ENCODE results near the gene ST3GAL2.

Gene ST3GAL2

DNA sequence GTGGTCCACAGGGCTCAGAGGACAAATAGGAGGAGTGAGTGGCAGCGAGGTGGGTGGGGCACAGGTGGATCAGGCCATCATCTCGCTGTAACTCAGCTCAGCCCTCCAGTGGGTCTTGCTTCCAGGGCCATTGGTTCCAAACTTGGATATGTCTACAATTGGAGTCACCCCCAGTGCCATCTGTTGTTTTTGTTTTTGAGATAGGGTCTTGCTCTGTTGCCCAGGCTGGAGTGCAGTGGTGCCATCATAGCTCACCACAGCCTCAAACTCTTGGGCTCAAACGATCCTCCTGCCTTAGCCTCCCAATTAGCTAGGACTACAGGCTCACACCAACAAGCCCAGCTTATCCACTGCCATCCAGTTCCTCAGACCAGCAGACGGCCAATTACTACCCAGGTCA, 46.3 kb downstream of the ST3GAL2 start:
- H3K4me1 ChIP-seq (ENCODE audit: low read length) = no peaks in the 10 kb centered on the region
- no peaks in the 10 kb centered on the region for H3K27me3 ChIP-seq (replicated peaks; ENCODE audit: insufficient read depth, low read length)
- no peaks in the 10 kb centered on the region for H3K9me3 ChIP-seq (replicated peaks; ENCODE audit: insufficient read depth, low read length)
- TF ChIP-seq EZH2phosphoT487 (IDR thresholded peaks at IDR 0.05; ENCODE audit: low read length) (no peak), EZH2 (optimal IDR thresholded peaks at IDR 0.05; ENCODE audit: low read depth, low read length) (no peak)
- TF ChIP-seq, protein P1, sequence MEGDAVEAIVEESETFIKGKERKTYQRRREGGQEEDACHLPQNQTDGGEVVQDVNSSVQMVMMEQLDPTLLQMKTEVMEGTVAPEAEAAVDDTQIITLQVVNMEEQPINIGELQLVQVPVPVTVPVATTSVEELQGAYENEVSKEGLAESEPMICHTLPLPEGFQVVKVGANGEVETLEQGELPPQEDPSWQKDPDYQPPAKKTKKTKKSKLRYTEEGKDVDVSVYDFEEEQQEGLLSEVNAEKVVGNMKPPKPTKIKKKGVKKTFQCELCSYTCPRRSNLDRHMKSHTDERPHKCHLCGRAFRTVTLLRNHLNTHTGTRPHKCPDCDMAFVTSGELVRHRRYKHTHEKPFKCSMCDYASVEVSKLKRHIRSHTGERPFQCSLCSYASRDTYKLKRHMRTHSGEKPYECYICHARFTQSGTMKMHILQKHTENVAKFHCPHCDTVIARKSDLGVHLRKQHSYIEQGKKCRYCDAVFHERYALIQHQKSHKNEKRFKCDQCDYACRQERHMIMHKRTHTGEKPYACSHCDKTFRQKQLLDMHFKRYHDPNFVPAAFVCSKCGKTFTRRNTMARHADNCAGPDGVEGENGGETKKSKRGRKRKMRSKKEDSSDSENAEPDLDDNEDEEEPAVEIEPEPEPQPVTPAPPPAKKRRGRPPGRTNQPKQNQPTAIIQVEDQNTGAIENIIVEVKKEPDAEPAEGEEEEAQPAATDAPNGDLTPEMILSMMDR (IDR thresholded peaks at IDR 0.05; ENCODE audit: low read length) = no peak
- no peaks in the 10 kb centered on the region for H4K20me1 ChIP-seq (ENCODE audit: insufficient read depth, low read length)
- 0 out of 2 replicates have a peak, but pooled peaks cover 6% of the 10 kb centered on the region for H3F3A ChIP-seq (ENCODE audit: insufficient read depth, low read length)
- no peak for DNase-seq
- H3K9ac ChIP-seq (ENCODE audit: low read length) = no peak overlapping the region
- no peak overlapping the region for H2AFZ ChIP-seq (ENCODE audit: low read length)
- H3K4me2 ChIP-seq (ENCODE audit: low read depth, low read length) = no peak overlapping the region
- H3K36me3 ChIP-seq (replicated peaks; ENCODE audit: insufficient read depth, low read length) = no peaks in the 10 kb centered on the region
- no peaks in the 10 kb centered on the region for H3K9me2 ChIP-seq (replicated peaks; ENCODE audit: insufficient read depth, low read length)
- H3K79me2 ChIP-seq (ENCODE audit: low read length) = no peaks in the 10 kb centered on the region
- no peak overlapping the region for H3K4me3 ChIP-seq (ENCODE audit: low read length)
- H3K27ac ChIP-seq (ENCODE audit: low read length) = no peak overlapping the region

DNA sequence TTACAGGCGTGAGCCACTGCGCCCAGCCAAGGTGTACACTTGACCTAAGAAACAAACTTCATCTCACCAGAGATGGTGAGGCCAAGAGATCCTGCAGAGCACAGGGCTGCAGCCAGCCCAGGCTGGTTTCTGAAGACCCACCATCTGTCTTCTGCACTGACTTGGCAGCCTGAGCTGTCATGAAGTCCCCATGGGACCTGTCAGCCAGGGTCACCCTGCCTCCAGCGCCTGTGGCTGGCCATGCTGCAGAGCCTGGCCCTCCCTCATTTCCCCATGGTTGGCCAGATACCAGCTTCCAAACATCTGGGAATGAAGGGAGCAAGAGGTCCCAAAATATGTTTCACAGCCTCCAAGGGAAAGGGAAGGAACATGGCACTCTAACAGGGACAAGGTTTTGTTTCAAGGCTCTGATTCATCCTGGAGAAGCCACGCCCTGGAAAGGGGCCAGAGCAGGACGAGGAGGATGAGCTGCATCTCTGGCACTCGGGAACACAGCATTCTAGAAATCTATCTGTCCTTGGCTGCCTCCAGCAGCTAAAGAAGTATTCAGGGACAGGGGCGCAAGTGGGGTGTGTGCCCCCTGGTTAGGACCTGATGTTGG, 46.9 kb downstream of the ST3GAL2 start:
- H3K4me1 ChIP-seq (ENCODE audit: low read length) = no peaks in the 10 kb centered on the region
- H3K4me2 ChIP-seq (ENCODE audit: low read depth, low read length) = no peak overlapping the region
- 0 out of 2 replicates have a peak, but pooled peaks cover 6% of the 10 kb centered on the region for H3F3A ChIP-seq (ENCODE audit: insufficient read depth, low read length)
- H3K27me3 ChIP-seq (replicated peaks; ENCODE audit: insufficient read depth, low read length) = no peaks in the 10 kb centered on the region
- H3K9me3 ChIP-seq (replicated peaks; ENCODE audit: insufficient read depth, low read length) = no peaks in the 10 kb centered on the region
- TF ChIP-seq, protein P1 (IDR thresholded peaks at IDR 0.05; ENCODE audit: low read length) = no peak
- no peak overlapping the region for H3K27ac ChIP-seq (ENCODE audit: low read length)
- no peak overlapping the region for H3K4me3 ChIP-seq (ENCODE audit: low read length)
- H3K9ac ChIP-seq (ENCODE audit: low read length) = no peak overlapping the region
- H2AFZ ChIP-seq (ENCODE audit: low read length) = no peak overlapping the region
- no peak for DNase-seq
- no peaks in the 10 kb centered on the region for H3K9me2 ChIP-seq (replicated peaks; ENCODE audit: insufficient read depth, low read length)
- H4K20me1 ChIP-seq (ENCODE audit: insufficient read depth, low read length) = no peaks in the 10 kb centered on the region
- H3K79me2 ChIP-seq (ENCODE audit: low read length) = no peaks in the 10 kb centered on the region
- no peaks in the 10 kb centered on the region for H3K36me3 ChIP-seq (replicated peaks; ENCODE audit: insufficient read depth, low read length)

- Histone ChIP-seq H4K20me1 (ENCODE audit: insufficient read depth, low read length) (no peaks in the 10 kb centered on the region), H3K27ac (ENCODE audit: low read length) (no peak overlapping the region), H3K27me3 (replicated peaks; ENCODE audit: insufficient read depth, low read length) (no peaks in the 10 kb centered on the region), H3K9ac (ENCODE audit: low read length) (no peak overlapping the region), H3K9me3 (replicated peaks; ENCODE audit: insufficient read depth, low read length) (no peaks in the 10 kb centered on the region), H3K4me2 (ENCODE audit: low read depth, low read length) (no peak overlapping the region), H3K9me2 (replicated peaks; ENCODE audit: insufficient read depth, low read length) (no peaks in the 10 kb centered on the region), H2AFZ (ENCODE audit: low read length) (no peak overlapping the region), H3K4me1 (ENCODE audit: low read length) (no peaks in the 10 kb centered on the region), H3K36me3 (replicated peaks; ENCODE audit: insufficient read depth, low read length) (no peaks in the 10 kb centered on the region), H3F3A (ENCODE audit: insufficient read depth, low read length) (0 out of 2 replicates have a peak, but pooled peaks cover 4% of the 10 kb centered on the region), H3K4me3 (ENCODE audit: low read length) (no peak overlapping the region), H3K79me2 (ENCODE audit: low read length) (no peaks in the 10 kb centered on the region)
- TF ChIP-seq EZH2phosphoT487 (IDR thresholded peaks at IDR 0.05; ENCODE audit: low read length) (no peak), EZH2 (optimal IDR thresholded peaks at IDR 0.05; ENCODE audit: low read depth, low read length) (no peak)
- TF ChIP-seq, protein P1 (IDR thresholded peaks at IDR 0.05; ENCODE audit: low read length) = no peak
- DNase-seq = no peak
Measured at GRCh38 chr16:70391446-70391845, 47.5 kb downstream of the ST3GAL2 start.

All from MM.1S (cell line).